Fibroblast of lung (primary cell): Measurements from ENCODE around the gene RNASE4.

ENCODE experiments used
- CTCF ChIP-seq, 2 donors: IDR thresholded peaks in 1 of 2; conservative IDR thresholded peaks in 1 of 2; 1 replicate in 1 of 2; 2 replicates in 1 of 2; pipeline ENCODE4 v1.5.1; 2011 to 2012; ENCODE audit warnings: low read length in 2 of 2, control low read depth in 1 of 2, inconsistent platforms in 1 of 2, low read depth in 1 of 2, mild to moderate bottlenecking in 1 of 2
- EZH2 ChIP-seq: IDR thresholded peaks from 2 replicates; pipeline ENCODE4 v1.5.1; 2012; ENCODE audit warnings: low read length, control low read depth, mild to moderate bottlenecking; ENCODE audit errors: missing control alignments

- no peak for TF ChIP-seq CTCF (conservative IDR thresholded peaks at IDR 0.05 in 1 of 2, IDR thresholded peaks at IDR 0.05 in 1 of 2; ENCODE audit: low read depth in 1 of 2, low read length in 2 of 2)
- TF ChIP-seq EZH2 = no peak
These were observed 1.1 kb upstream of the RNASE4 start for GRCh38 chr14:20683125-20683890.
